Bone marrow (tissue), 2 donors: ENCODE results near the gene OR4D11.

Experiments
- DNase-seq, 2 donors: peaks; one replicate each; lab custom pipeline; 2025; lab: John Stamatoyannopoulos, UW

The OR4D11 gene

GRCh38 chr11:59548309-59548656, 44.9 kb downstream of the OR4D11 start:
- DNase-seq: no peak

DNA sequence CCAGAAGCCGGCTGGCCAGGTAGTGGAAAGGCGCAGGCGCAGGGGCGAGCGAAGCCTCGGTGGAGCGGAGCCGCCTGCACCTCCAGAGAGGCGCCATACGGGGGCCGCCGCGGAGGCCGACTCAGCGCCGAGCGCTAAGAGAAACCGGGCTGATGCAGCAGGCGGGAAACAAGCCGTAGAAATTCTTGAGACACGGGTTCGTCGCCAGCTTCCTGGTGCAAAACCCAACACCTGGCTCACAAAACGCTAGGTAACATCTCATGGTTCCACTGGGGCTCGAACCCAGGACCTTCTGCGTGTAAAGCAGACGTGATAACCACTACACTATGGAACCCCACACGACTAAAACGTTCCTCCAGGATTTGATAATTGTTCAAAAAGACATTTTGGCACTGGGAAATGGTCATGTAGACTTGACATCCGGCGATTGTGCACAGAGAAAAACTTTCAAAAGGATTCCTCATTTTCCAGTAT, 47.0 kb downstream of the OR4D11 start:
- peak; percentile 55 to 79 for DNase-seq

DNA sequence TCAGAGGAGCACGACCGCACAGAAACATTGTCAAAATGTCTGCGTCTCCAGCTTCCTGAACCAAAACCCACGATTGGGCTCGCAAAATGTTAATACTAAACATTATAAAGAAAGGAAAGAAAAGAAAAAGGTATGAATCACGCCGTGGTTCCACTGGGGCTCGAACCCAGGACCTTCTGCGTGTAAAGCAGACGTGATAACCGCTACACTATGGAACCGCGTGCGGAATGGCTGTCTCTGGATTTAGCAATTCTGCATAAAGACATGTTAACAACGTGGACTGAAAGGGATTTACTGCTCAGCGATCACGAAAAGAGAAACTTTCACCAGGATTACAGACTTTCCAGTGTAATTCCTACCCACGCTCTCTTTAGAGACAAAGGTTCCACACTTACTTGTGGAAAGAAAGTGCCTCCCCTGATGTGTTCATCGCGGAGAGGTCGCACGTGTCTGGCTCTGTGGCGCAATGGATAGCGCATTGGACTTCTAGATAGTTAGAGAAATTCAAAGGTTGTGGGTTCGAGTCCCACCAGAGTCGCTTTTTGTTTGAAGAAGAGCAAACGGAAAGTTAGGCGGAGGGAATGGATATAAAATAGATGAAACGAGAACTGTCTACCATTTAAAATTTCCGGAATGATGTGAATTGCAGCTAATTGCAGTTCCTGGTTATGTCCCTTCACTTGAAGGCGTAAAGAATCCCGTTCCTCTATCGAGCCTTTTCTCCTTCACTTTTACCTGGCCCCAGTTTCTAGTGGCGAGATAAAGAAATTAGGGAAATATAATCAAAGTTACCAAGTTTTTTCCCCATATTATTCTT, 47.7 kb downstream of the OR4D11 start:
- peak; percentile 58 to 65 for DNase-seq

GRCh38 chr11:59551659-59552521, 48.5 kb downstream of the OR4D11 start:
- DNase-seq: no peak

DNA sequence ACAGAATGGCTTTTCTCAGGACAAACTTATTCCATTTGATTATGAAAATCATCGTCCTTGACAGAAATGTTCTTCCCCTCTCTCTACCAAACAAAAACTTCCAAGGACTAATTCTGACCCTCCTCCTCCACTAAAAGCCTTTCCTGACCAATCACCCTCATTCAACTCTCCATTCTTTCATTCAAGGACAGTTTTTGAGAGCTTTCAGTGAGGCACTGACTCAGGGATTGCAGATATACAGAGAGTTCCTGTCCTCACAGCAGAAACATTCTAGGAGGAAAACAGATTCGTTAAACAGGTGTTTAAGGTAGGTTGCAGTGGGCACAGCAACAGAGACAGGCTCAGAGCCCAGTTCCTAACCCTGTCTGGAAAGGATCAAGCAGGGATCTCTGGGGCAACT, 49.5 kb downstream of the OR4D11 start:
- no peak for DNase-seq

GRCh38 chr11:59553323-59553722, 49.9 kb downstream of the OR4D11 start:
- DNase-seq: no peak
